Panc1 (cell line): ENCODE measurements around the gene ZBTB22. TPM values are rescaled to one million over a fixed set of nuclear protein-coding genes. Genes with fewer than 3 reads are reported as not detected.

Experiments used
- ATAC-seq: fragments of 200-7000 bp; cut with Tn5 transposase; 2 replicates; pipeline ENCODE4 v1.9.1; 2020; ENCODE audit warnings: mild to moderate bottlenecking, moderate library complexity
- BruUV-seq: library from RNA; stranded (reverse); fragments of 400-500 nt; replicated peaks from 2 replicates; lab custom pipeline; 2021; lab: Mats Ljungman, UMichigan
- CTCF ChIA-PET: fragments of 300-600 bp; sonication (Branson Sonifier 250); formaldehyde crosslinking; loops from one replicate; lab custom pipeline; 2022; ENCODE audit warnings: antibody characterized with exemption; lab: Charles Lee
- POLR2A ChIA-PET: fragments of 300-600 bp; sonication (Branson Sonifier 250); formaldehyde crosslinking; loops from one replicate; lab custom pipeline; 2022; ENCODE audit warnings: antibody characterized with exemption; lab: Charles Lee
- DNase-seq: peaks from one replicate; pipeline ENCODE4 v3.0.0-alpha.2; 2010; ENCODE audit warnings: low read depth, low spot score
- H3K27ac ChIP-seq: 2 replicates; pipeline ENCODE4 v1.5.1; 2011; ENCODE audit warnings: mild to moderate bottlenecking, low read length, inconsistent platforms
- H3K27me3 ChIP-seq: fragments of 200-500 bp; sonication (Bioruptor generic); 2 replicates; pipeline ENCODE4 v1.6.0; 2014; ENCODE audit warnings: low read length, inconsistent platforms; ENCODE audit not compliant: control insufficient read depth, insufficient read depth
- H3K36me3 ChIP-seq: fragments of 200-500 bp; sonication (Bioruptor generic); 2 replicates; pipeline ENCODE4 v1.5.1; 2014; ENCODE audit warnings: inconsistent platforms, mild to moderate bottlenecking, low read length, moderate library complexity; ENCODE audit not compliant: control insufficient read depth, insufficient read depth
- H3K4me1 ChIP-seq: 2 replicates; pipeline ENCODE4 v1.5.1; 2011; ENCODE audit warnings: inconsistent platforms, mild to moderate bottlenecking, low read length, moderate library complexity; ENCODE audit not compliant: control insufficient read depth, insufficient read depth
- H3K4me3 ChIP-seq, 2 experiments: 2 replicates each; pipeline ENCODE4 v1.5.1; 2011 to 2012; ENCODE audit warnings: low read depth in 2 of 2, low read length in 2 of 2, mild to moderate bottlenecking in 2 of 2, inconsistent platforms in 1 of 2, moderate library complexity in 1 of 2
- H3K9me3 ChIP-seq: fragments of 200-500 bp; sonication (Bioruptor generic); 2 replicates; pipeline ENCODE4 v1.5.1; 2014; ENCODE audit warnings: low read depth, mild to moderate bottlenecking, inconsistent platforms, low read length, moderate library complexity; ENCODE audit not compliant: control insufficient read depth, insufficient read depth
- POLR2AphosphoS5 ChIP-seq: IDR thresholded peaks from 2 replicates; pipeline ENCODE4 v1.6.1; 2012; ENCODE audit warnings: mild to moderate bottlenecking, low read depth, low read length, moderate library complexity
- SIN3A ChIP-seq: IDR thresholded peaks from 2 replicates; pipeline ENCODE4 v1.6.1; 2012; ENCODE audit warnings: low read depth, mild to moderate bottlenecking, low read length, moderate library complexity, borderline replicate concordance; ENCODE audit not compliant: insufficient read depth
- TCF7L2 ChIP-seq: IDR thresholded peaks from 2 replicates; pipeline ENCODE4 v1.6.1; 2011; ENCODE audit warnings: mild to moderate bottlenecking, low read depth, low read length, inconsistent platforms
- in situ Hi-C: cut with HindIII; loops from 2 replicates; pipeline ENCODE4 v1.10.0; 2016; ENCODE audit warnings: low sequenced_read_pairs, low pct_unique_long_range_greater_than_20kb
- intact Hi-C: fragments of 100-400 bp; cut with micrococcal nuclease; formaldehyde crosslinking; loops from one replicate; pipeline ENCODE4 v1.10.0; 2022; ENCODE audit not compliant: unreplicated experiment
- total RNA-seq: library from RNA; stranded (reverse); gene quantifications from one replicate; pipeline ENCODE4 v1.2.1, GENCODE V29; 2021; ENCODE audit not compliant: unreplicated experiment
- TF ChIP-seq, protein P1 (sequence below), 2 experiments: IDR thresholded peaks; 2 replicates each; pipeline ENCODE4 v1.6.1; 2011 to 2012; ENCODE audit warnings: low read depth in 2 of 2, control low read depth in 1 of 2, low read length in 1 of 2, mild to moderate bottlenecking in 1 of 2, moderate library complexity in 1 of 2; ENCODE audit not compliant: insufficient read depth in 1 of 2
- TF ChIP-seq, protein P2 (sequence below): fragments of 450-650 bp; IDR thresholded peaks from 2 replicates; pipeline ENCODE4 v1.5.1; 2017; ENCODE audit warnings: mild to moderate bottlenecking

The ZBTB22 gene
- total RNA-seq, 1 experiment from 2014 or later: 16.0 TPM

DNA sequence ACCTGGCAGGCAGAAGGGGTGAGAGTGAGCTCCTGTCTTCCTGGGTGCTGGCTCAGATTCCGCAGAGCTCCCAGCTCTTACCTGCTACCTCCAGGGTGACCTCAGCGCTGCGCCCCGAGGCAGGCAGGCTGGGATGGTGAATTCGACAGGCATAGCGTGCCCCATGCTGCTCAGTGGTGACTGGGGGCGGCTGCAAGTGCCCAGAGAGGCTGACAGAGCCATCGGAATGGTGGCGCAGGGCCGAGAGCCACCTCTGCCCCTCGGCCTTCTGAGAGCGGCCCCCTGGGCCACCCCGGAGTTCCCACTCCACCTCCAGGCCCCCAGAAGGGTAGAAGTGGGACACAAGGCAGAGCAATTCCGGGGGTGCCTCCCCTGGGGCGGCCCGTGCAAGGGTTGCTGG is 13.3 kb downstream of the ZBTB22 start:
- Histone ChIP-seq H3K4me3 (no peak overlapping the region), H3K9me3 (no peaks in the 10 kb centered on the region), H3K36me3 (peaks cover 15% of the 10 kb centered on the region), H3K4me1 (peaks cover 6% of the 10 kb centered on the region), H3K27ac (no peak overlapping the region), H3K27me3 (no peaks in the 10 kb centered on the region)
- POLR2A ChIA-PET: no interaction called here
- BruUV-seq: no TSS peak
- intact Hi-C loops (no loop called here), in situ Hi-C loops (no loop called here)
- CTCF ChIA-PET: interaction anchor here (0.5 to 0.6 kb wide), 2 partner anchors 13 to 71 kb away, joined by 3 to 6 read pairs; no protein-coding TSS in a partner anchor
- TF ChIP-seq, protein P1, sequence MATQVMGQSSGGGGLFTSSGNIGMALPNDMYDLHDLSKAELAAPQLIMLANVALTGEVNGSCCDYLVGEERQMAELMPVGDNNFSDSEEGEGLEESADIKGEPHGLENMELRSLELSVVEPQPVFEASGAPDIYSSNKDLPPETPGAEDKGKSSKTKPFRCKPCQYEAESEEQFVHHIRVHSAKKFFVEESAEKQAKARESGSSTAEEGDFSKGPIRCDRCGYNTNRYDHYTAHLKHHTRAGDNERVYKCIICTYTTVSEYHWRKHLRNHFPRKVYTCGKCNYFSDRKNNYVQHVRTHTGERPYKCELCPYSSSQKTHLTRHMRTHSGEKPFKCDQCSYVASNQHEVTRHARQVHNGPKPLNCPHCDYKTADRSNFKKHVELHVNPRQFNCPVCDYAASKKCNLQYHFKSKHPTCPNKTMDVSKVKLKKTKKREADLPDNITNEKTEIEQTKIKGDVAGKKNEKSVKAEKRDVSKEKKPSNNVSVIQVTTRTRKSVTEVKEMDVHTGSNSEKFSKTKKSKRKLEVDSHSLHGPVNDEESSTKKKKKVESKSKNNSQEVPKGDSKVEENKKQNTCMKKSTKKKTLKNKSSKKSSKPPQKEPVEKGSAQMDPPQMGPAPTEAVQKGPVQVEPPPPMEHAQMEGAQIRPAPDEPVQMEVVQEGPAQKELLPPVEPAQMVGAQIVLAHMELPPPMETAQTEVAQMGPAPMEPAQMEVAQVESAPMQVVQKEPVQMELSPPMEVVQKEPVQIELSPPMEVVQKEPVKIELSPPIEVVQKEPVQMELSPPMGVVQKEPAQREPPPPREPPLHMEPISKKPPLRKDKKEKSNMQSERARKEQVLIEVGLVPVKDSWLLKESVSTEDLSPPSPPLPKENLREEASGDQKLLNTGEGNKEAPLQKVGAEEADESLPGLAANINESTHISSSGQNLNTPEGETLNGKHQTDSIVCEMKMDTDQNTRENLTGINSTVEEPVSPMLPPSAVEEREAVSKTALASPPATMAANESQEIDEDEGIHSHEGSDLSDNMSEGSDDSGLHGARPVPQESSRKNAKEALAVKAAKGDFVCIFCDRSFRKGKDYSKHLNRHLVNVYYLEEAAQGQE (IDR thresholded peaks at IDR 0.05; ENCODE audit: insufficient read depth in 1 of 2, low read depth in 2 of 2, low read length in 1 of 2): no peak
- TF ChIP-seq SIN3A: no peak
- TF ChIP-seq, protein P2, sequence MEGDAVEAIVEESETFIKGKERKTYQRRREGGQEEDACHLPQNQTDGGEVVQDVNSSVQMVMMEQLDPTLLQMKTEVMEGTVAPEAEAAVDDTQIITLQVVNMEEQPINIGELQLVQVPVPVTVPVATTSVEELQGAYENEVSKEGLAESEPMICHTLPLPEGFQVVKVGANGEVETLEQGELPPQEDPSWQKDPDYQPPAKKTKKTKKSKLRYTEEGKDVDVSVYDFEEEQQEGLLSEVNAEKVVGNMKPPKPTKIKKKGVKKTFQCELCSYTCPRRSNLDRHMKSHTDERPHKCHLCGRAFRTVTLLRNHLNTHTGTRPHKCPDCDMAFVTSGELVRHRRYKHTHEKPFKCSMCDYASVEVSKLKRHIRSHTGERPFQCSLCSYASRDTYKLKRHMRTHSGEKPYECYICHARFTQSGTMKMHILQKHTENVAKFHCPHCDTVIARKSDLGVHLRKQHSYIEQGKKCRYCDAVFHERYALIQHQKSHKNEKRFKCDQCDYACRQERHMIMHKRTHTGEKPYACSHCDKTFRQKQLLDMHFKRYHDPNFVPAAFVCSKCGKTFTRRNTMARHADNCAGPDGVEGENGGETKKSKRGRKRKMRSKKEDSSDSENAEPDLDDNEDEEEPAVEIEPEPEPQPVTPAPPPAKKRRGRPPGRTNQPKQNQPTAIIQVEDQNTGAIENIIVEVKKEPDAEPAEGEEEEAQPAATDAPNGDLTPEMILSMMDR: no peak
- TF ChIP-seq TCF7L2: no peak
- no peak for TF ChIP-seq POLR2AphosphoS5
- no peak for DNase-seq
- no peak for ATAC-seq

DNA sequence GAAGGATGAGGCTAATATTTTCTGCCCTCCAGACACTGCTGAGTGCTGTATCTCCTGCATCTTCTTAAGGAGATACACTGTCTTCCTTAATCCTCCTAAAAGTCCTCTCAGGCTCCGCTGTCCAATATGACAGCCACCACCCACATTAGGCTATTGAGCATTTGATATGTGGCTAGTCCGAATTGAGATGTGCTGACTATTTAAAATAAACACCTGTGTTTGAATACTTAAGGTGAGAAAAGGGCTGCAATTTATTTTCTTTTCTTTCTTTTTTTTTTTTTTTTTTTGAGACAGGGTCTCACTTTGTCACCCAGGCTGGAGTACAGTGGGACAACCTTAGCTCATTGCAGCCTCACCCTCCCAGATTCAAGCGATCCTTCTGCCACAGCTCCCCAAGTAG is 15.7 kb downstream of the ZBTB22 start:
- CTCF ChIA-PET: interaction anchor here (0.6 kb wide), 1 partner anchor 94 kb away, joined by 5 read pairs; no protein-coding TSS in a partner anchor

More for the DNA sequence above, 15.7 kb downstream of the ZBTB22 start:
- DNase-seq (no peak), ATAC-seq (no peak)
- BruUV-seq: no TSS peak
- POLR2A ChIA-PET: interaction anchor here (0.7 kb wide), 1 partner anchor 89 kb away, joined by 9 read pairs; no protein-coding TSS in a partner anchor
- H3K4me3 ChIP-seq: no peak overlapping the region
- TF ChIP-seq, protein P1 (IDR thresholded peaks at IDR 0.05; ENCODE audit: insufficient read depth in 1 of 2, low read depth in 2 of 2, low read length in 1 of 2): no peak
- TF ChIP-seq, protein P2: no peak
- TF ChIP-seq TCF7L2: no peak
- TF ChIP-seq POLR2AphosphoS5: no peak
- no peak for TF ChIP-seq SIN3A
- no peaks in the 10 kb centered on the region for H3K27me3 ChIP-seq
- H3K9me3 ChIP-seq: no peaks in the 10 kb centered on the region
- in situ Hi-C loops: no loop called here
- no peak overlapping the region for H3K27ac ChIP-seq
- peaks cover 11% of the 10 kb centered on the region for H3K4me1 ChIP-seq
- intact Hi-C loops: no loop called here
- H3K36me3 ChIP-seq: peaks cover 15% of the 10 kb centered on the region
